Activated T-helper 1 cell treated with anti-CD3 and anti-CD28 coated beads, Interleukin-12 subunit alpha, Interleukin-12 subunit beta, Interleukin-2, Interleukin-4 antibody, amounts not matched to agents 30 ng/mL and 10 ng/mL and 1 ng/mL, durations not matched to agents 14 hours and 24 hours and 36 hours (primary cell): ENCODE measurements around the gene STEAP1. TPM values are rescaled to one million over a fixed set of nuclear protein-coding genes. Genes with fewer than 3 reads are reported as not detected.
"Not testable (repeated sequence)": the region's sequence is repeated elsewhere in the genome, so short reads cannot be mapped to it uniquely, and the experiment has no call there.

Source experiments
- DNase-seq: peaks from one replicate; pipeline ENCODE4 v3.0.0; 2021; ENCODE audit warnings: low spot score
- H3K27ac Mint-ChIP-seq: one replicate; pipeline ENCODE4 v1.8.0; 2021; ENCODE audit warnings: mild to moderate bottlenecking, mixed read lengths
- H3K27me3 Mint-ChIP-seq: one replicate; pipeline ENCODE4 v1.8.0; 2022; ENCODE audit warnings: mild to moderate bottlenecking, moderate library complexity, mixed read lengths; ENCODE audit not compliant: insufficient read depth
- H3K36me3 Mint-ChIP-seq: one replicate; pipeline ENCODE4 v1.8.0; 2021; ENCODE audit warnings: low read depth, mixed read lengths
- H3K4me1 Mint-ChIP-seq: one replicate; pipeline ENCODE4 v1.8.0; 2021; ENCODE audit warnings: low read depth, mixed read lengths
- H3K4me3 Mint-ChIP-seq: one replicate; pipeline ENCODE4 v1.8.0; 2021; ENCODE audit warnings: mild to moderate bottlenecking, moderate library complexity, mixed read lengths
- H3K9me3 Mint-ChIP-seq: one replicate; pipeline ENCODE4 v1.8.0; 2021; ENCODE audit warnings: mixed read lengths
- intact Hi-C: fragments of 100-400 bp; cut with micrococcal nuclease; formaldehyde crosslinking; loops from one replicate; pipeline ENCODE4 v1.15.1; 2024
- total RNA-seq: library from RNA; stranded (reverse); gene quantifications from 2 replicates; pipeline ENCODE4 v1.2.3, GENCODE V29; 2022

STEAP1 gene
- 1.9 and 3.3 TPM in 2 replicates for total RNA-seq

- H3K9me3 Mint-ChIP-seq, H3K36me3 Mint-ChIP-seq, H3K4me1 Mint-ChIP-seq: not testable (repeated sequence)
- peak; percentile 79 for DNase-seq
- Mint-ChIP-seq H3K27ac (peak within 1 kb of the TSS; percentile 12), H3K4me3 (peak within 1 kb of the TSS; percentile 78), H3K27me3 (peaks cover 10% of the 10 kb centered on the region)
- intact Hi-C loops, result loop anchor here (1.0 to 5.0 kb wide), 6 partner anchors 25 to 273 kb away; partner anchors contain the start of genes CFAP69, GTPBP10 and STEAP2
These were observed at the start of gene STEAP1 for GRCh38 chr7:90153943-90154771. STEAP1 (plus strand) TSS chr7:90154469; CDS start chr7:90159789, 5,320 bp downstream.

GRCh38 chr7:90114972-90115371 lies 39.3 kb upstream of the STEAP1 start:
- H3K27me3 Mint-ChIP-seq, result peaks cover 20% of the 10 kb centered on the region
- intact Hi-C loops, DNase-seq, H3K9me3 Mint-ChIP-seq, H3K36me3 Mint-ChIP-seq, H3K4me1 Mint-ChIP-seq, H3K4me3 Mint-ChIP-seq, H3K27ac Mint-ChIP-seq: not testable (repeated sequence)

GRCh38 chr7:90118551-90119177 lies 35.6 kb upstream of the STEAP1 start:
- H3K36me3 Mint-ChIP-seq, H3K9me3 Mint-ChIP-seq, intact Hi-C loops, H3K4me1 Mint-ChIP-seq, DNase-seq, H3K27ac Mint-ChIP-seq: not testable (repeated sequence)
- Mint-ChIP-seq H3K4me3 (peak overlapping the region; percentile 61), H3K27me3 (peaks cover 28% of the 10 kb centered on the region)

GRCh38 chr7:90119178-90119971 lies 34.9 kb upstream of the STEAP1 start:
- Mint-ChIP-seq H3K4me3 (peak overlapping the region; percentile 61), H3K27me3 (peaks cover 28% of the 10 kb centered on the region), H3K9me3 (no peaks in the 10 kb centered on the region), H3K36me3 (no peaks in the 10 kb centered on the region), H3K4me1 (no peaks in the 10 kb centered on the region), H3K27ac (no peak overlapping the region)
- no peak for DNase-seq
- intact Hi-C loops, result no loop called here

- H3K36me3 Mint-ChIP-seq, H3K4me3 Mint-ChIP-seq, H3K27ac Mint-ChIP-seq, H3K9me3 Mint-ChIP-seq, H3K4me1 Mint-ChIP-seq, DNase-seq, intact Hi-C loops: not testable (repeated sequence)
- H3K27me3 Mint-ChIP-seq, result peaks cover 28% of the 10 kb centered on the region
These were observed 34.1 kb upstream of the STEAP1 start for GRCh38 chr7:90120205-90120604.

- H3K9me3 Mint-ChIP-seq, H3K36me3 Mint-ChIP-seq, DNase-seq, H3K4me1 Mint-ChIP-seq, H3K27ac Mint-ChIP-seq, H3K27me3 Mint-ChIP-seq, intact Hi-C loops, H3K4me3 Mint-ChIP-seq: not testable (repeated sequence)
These were observed 22.5 kb upstream of the STEAP1 start for GRCh38 chr7:90131746-90132145.

GRCh38 chr7:90147079-90147960 lies 6.9 kb upstream of the STEAP1 start:
- H3K36me3 Mint-ChIP-seq, DNase-seq, H3K4me1 Mint-ChIP-seq, H3K27ac Mint-ChIP-seq, H3K4me3 Mint-ChIP-seq, H3K9me3 Mint-ChIP-seq: not testable (repeated sequence)
- peaks cover 10% of the 10 kb centered on the region for H3K27me3 Mint-ChIP-seq
- intact Hi-C loops, result loop anchor here (10.0 kb wide), 1 partner anchor 1903 kb away; no protein-coding TSS in a partner anchor

- not testable (repeated sequence) for H3K9me3 Mint-ChIP-seq, DNase-seq, H3K4me1 Mint-ChIP-seq, H3K27ac Mint-ChIP-seq, H3K4me3 Mint-ChIP-seq, H3K36me3 Mint-ChIP-seq
- intact Hi-C loops, result loop anchor here (10.0 kb wide), 1 partner anchor 1905 kb away; no protein-coding TSS in a partner anchor
- peaks cover 12% of the 10 kb centered on the region for H3K27me3 Mint-ChIP-seq
These were observed 4.8 kb upstream of the STEAP1 start for GRCh38 chr7:90149428-90149827.

GRCh38 chr7:90151884-90152283 lies 2.4 kb upstream of the STEAP1 start:
- DNase-seq, H3K9me3 Mint-ChIP-seq, H3K4me3 Mint-ChIP-seq, H3K36me3 Mint-ChIP-seq, H3K4me1 Mint-ChIP-seq, H3K27ac Mint-ChIP-seq: not testable (repeated sequence)
- intact Hi-C loops, result loop anchor here (5.0 kb wide), 1 partner anchor 60 kb away; the partner anchor contains the start of gene STEAP2
- H3K27me3 Mint-ChIP-seq, result peaks cover 10% of the 10 kb centered on the region

- DNase-seq, H3K27ac Mint-ChIP-seq, H3K4me1 Mint-ChIP-seq, H3K9me3 Mint-ChIP-seq, H3K36me3 Mint-ChIP-seq: not testable (repeated sequence)
- Mint-ChIP-seq H3K27me3 (peaks cover 10% of the 10 kb centered on the region), H3K4me3 (peak overlapping the region; percentile 62)
- intact Hi-C loops, result loop anchor here (5.0 kb wide), 1 partner anchor 60 kb away; the partner anchor contains the start of gene STEAP2
These were observed 1.5 kb upstream of the STEAP1 start for GRCh38 chr7:90152642-90153253.

- intact Hi-C loops, result loop anchor here (2.0 kb wide), 2 partner anchors 24 to 192 kb away; partner anchors contain the start of gene GTPBP10
- Mint-ChIP-seq H3K4me1 (peaks cover 5% of the 10 kb centered on the region), H3K27ac (peak overlapping the region; percentile 12)
These were observed 937 bp downstream of the STEAP1 start for GRCh38 chr7:90155206-90155605.

More at GRCh38 chr7:90155206-90155605, 937 bp downstream of the STEAP1 start:
- Mint-ChIP-seq H3K36me3 (no peaks in the 10 kb centered on the region), H3K27me3 (peaks cover 10% of the 10 kb centered on the region), H3K9me3 (no peaks in the 10 kb centered on the region), H3K4me3 (peak overlapping the region; percentile 78)
- DNase-seq, result no peak
